ENCODE results near the gene MS4A10. TPM values are rescaled to one million over a fixed set of nuclear protein-coding genes. Genes with fewer than 3 reads are reported as not detected.

The MS4A10 gene
- total RNA-seq, 1 experiment from 2014 or later: not detected

DNA sequence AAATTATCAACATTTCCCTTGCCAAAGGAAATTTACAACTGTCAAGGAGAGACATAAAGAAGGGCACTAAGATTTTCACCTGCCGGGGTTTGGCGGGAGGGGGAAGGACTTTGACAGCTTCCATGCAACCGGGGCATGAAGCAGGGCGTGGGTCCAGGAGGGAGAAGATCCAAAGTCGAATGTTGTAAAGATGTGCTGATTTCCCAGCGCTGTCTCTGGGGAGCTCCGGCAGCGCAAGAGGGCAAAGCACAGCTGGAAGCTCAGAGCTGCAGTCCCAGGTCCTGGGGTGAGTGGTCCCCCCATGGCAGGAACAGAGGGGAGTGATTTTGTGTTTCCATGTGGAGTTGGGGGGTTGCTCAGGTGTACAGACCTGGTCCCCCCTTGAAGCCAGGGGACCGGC is at the start of gene MS4A10 (continued):
- no peak for TF ChIP-seq ZNF423 (CRISPR knock-in tag; IDR thresholded peaks at IDR 0.05)
- TF ChIP-seq PRRX2 (CRISPR knock-in tag; IDR thresholded peaks at IDR 0.05): no peak

- DNase-seq (ENCODE audit: low spot score) (peak; percentile 49), ATAC-seq (peak; percentile 98)
- H3K27me3 Mint-ChIP-seq (ENCODE audit: low read depth): no peaks in the 10 kb centered on the region
- ChIA-PET POLR2A (no interaction called here), CTCF (interaction anchor here (5.2 kb wide), 1 partner anchor 25 kb away, joined by 41 read pairs; no protein-coding TSS in a partner anchor)
- H3K36me3 Mint-ChIP-seq: no peaks in the 10 kb centered on the region
- H3K27ac Mint-ChIP-seq: no peak overlapping the region
- no peak overlapping the region for H3K4me3 Mint-ChIP-seq
- H3K4me1 Mint-ChIP-seq: no peaks in the 10 kb centered on the region
- peaks cover 19% of the 10 kb centered on the region for H3K9me3 Mint-ChIP-seq
- TF ChIP-seq ZNF416 (CRISPR knock-in tag; IDR thresholded peaks at IDR 0.05): no peak
- peak; percentile 51 for TF ChIP-seq CTCF (IDR thresholded peaks at IDR 0.05)
These were observed 46.0 kb upstream of the MS4A10 start for GRCh38 chr11:60739114-60739513.

DNA sequence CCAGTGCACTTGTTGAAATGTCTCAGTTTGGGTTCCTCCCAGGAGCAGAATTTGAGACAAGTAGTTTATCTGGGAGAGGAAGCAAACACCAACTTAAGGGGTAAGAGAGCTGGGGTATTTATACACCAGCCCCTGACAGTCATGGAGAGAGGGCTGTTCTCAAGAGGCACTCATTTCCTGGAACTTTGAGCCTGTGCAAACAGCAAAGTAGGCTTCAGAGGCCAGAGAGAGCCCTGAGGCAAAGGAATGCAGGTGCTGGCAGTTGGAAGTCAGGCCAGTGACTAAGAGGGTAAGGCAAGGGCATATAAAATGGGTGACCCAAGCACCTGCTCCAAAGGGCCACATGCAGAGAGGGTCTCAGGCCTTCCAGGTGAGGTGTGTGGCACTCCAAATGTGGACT is 44.6 kb upstream of the MS4A10 start:
- DNase-seq (ENCODE audit: low spot score): no peak
- Mint-ChIP-seq H3K27me3 (ENCODE audit: low read depth) (peaks cover 4% of the 10 kb centered on the region; the same call in 1 of the 2 replicates), H3K36me3 (no peaks in the 10 kb centered on the region), H3K27ac (no peak overlapping the region), H3K9me3 (peaks cover 25% of the 10 kb centered on the region), H3K4me3 (no peak overlapping the region), H3K4me1 (peaks cover 6% of the 10 kb centered on the region)
- ATAC-seq: no peak
- POLR2A ChIA-PET: interaction anchor here (0.6 kb wide), 1 partner anchor 145 kb away, joined by 4 read pairs; no protein-coding TSS in a partner anchor
- TF ChIP-seq NR1H2 (CRISPR knock-in tag; IDR thresholded peaks at IDR 0.05): no peak
- TF ChIP-seq, protein P1, sequence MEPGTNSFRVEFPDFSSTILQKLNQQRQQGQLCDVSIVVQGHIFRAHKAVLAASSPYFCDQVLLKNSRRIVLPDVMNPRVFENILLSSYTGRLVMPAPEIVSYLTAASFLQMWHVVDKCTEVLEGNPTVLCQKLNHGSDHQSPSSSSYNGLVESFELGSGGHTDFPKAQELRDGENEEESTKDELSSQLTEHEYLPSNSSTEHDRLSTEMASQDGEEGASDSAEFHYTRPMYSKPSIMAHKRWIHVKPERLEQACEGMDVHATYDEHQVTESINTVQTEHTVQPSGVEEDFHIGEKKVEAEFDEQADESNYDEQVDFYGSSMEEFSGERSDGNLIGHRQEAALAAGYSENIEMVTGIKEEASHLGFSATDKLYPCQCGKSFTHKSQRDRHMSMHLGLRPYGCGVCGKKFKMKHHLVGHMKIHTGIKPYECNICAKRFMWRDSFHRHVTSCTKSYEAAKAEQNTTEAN (CRISPR knock-in tag; IDR thresholded peaks at IDR 0.05): no peak
- CTCF ChIA-PET: interaction anchor here (1.0 to 5.2 kb wide), 4 partner anchors 9 to 43 kb away, joined by 3 to 41 read pairs (median 3); partner anchors contain the start of gene MS4A15

DNA sequence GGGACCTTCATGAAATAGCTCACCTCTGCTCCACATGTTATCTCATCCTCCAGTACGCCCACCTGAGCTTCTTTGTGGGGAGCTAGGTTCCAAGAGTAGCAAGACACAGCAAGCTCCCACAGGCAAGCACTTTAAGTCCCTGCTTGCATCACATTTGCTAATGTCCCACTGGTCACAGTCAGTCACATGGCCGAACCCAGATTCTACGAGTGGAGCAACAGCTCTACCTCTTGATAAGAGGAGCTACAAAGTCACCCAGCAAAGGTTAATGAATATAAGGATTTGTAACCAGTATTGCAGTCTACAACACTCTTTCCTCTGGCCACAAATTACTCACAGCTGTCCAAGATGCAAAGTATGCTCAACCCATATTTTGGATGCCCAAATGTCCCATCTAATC is 43.7 kb upstream of the MS4A10 start:
- H3K36me3 Mint-ChIP-seq: no peaks in the 10 kb centered on the region
- TF ChIP-seq CREM (CRISPR knock-in tag; IDR thresholded peaks at IDR 0.05): no peak
- TF ChIP-seq SMAD4 (CRISPR knock-in tag; IDR thresholded peaks at IDR 0.05): no peak
- TF ChIP-seq, protein P2, sequence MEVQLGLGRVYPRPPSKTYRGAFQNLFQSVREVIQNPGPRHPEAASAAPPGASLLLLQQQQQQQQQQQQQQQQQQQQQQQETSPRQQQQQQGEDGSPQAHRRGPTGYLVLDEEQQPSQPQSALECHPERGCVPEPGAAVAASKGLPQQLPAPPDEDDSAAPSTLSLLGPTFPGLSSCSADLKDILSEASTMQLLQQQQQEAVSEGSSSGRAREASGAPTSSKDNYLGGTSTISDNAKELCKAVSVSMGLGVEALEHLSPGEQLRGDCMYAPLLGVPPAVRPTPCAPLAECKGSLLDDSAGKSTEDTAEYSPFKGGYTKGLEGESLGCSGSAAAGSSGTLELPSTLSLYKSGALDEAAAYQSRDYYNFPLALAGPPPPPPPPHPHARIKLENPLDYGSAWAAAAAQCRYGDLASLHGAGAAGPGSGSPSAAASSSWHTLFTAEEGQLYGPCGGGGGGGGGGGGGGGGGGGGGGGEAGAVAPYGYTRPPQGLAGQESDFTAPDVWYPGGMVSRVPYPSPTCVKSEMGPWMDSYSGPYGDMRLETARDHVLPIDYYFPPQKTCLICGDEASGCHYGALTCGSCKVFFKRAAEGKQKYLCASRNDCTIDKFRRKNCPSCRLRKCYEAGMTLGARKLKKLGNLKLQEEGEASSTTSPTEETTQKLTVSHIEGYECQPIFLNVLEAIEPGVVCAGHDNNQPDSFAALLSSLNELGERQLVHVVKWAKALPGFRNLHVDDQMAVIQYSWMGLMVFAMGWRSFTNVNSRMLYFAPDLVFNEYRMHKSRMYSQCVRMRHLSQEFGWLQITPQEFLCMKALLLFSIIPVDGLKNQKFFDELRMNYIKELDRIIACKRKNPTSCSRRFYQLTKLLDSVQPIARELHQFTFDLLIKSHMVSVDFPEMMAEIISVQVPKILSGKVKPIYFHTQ (CRISPR knock-in tag; IDR thresholded peaks at IDR 0.05): no peak
- TF ChIP-seq ZNF219 (CRISPR knock-in tag; IDR thresholded peaks at IDR 0.05; ENCODE audit: borderline replicate concordance): no peak
- no peak for TF ChIP-seq MAX (CRISPR knock-in tag; IDR thresholded peaks at IDR 0.05)
- no peak for TF ChIP-seq SOX15 (CRISPR knock-in tag; IDR thresholded peaks at IDR 0.05)
- TF ChIP-seq, protein P3, sequence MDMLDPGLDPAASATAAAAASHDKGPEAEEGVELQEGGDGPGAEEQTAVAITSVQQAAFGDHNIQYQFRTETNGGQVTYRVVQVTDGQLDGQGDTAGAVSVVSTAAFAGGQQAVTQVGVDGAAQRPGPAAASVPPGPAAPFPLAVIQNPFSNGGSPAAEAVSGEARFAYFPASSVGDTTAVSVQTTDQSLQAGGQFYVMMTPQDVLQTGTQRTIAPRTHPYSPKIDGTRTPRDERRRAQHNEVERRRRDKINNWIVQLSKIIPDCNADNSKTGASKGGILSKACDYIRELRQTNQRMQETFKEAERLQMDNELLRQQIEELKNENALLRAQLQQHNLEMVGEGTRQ (CRISPR knock-in tag; IDR thresholded peaks at IDR 0.05): no peak
- TF ChIP-seq, protein P4, sequence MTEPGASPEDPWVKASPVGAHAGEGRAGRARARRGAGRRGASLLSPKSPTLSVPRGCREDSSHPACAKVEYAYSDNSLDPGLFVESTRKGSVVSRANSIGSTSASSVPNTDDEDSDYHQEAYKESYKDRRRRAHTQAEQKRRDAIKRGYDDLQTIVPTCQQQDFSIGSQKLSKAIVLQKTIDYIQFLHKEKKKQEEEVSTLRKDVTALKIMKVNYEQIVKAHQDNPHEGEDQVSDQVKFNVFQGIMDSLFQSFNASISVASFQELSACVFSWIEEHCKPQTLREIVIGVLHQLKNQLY (CRISPR knock-in tag; IDR thresholded peaks at IDR 0.05): no peak
- TF ChIP-seq FOXK1 (CRISPR knock-in tag; IDR thresholded peaks at IDR 0.05): no peak
- no peak for TF ChIP-seq RORB (CRISPR knock-in tag; IDR thresholded peaks at IDR 0.05)
- TF ChIP-seq, protein P5, sequence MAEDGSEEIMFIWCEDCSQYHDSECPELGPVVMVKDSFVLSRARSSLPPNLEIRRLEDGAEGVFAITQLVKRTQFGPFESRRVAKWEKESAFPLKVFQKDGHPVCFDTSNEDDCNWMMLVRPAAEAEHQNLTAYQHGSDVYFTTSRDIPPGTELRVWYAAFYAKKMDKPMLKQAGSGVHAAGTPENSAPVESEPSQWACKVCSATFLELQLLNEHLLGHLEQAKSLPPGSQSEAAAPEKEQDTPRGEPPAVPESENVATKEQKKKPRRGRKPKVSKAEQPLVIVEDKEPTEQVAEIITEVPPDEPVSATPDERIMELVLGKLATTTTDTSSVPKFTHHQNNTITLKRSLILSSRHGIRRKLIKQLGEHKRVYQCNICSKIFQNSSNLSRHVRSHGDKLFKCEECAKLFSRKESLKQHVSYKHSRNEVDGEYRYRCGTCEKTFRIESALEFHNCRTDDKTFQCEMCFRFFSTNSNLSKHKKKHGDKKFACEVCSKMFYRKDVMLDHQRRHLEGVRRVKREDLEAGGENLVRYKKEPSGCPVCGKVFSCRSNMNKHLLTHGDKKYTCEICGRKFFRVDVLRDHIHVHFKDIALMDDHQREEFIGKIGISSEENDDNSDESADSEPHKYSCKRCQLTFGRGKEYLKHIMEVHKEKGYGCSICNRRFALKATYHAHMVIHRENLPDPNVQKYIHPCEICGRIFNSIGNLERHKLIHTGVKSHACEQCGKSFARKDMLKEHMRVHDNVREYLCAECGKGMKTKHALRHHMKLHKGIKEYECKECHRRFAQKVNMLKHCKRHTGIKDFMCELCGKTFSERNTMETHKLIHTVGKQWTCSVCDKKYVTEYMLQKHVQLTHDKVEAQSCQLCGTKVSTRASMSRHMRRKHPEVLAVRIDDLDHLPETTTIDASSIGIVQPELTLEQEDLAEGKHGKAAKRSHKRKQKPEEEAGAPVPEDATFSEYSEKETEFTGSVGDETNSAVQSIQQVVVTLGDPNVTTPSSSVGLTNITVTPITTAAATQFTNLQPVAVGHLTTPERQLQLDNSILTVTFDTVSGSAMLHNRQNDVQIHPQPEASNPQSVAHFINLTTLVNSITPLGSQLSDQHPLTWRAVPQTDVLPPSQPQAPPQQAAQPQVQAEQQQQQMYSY (CRISPR knock-in tag; IDR thresholded peaks at IDR 0.05): no peak
- no peak for TF ChIP-seq TEAD4 (CRISPR knock-in tag; IDR thresholded peaks at IDR 0.05)
- TF ChIP-seq PRRX2 (CRISPR knock-in tag; IDR thresholded peaks at IDR 0.05): no peak
- TF ChIP-seq EMX1 (CRISPR knock-in tag; IDR thresholded peaks at IDR 0.05): no peak
- TF ChIP-seq CBFB (CRISPR knock-in tag; IDR thresholded peaks at IDR 0.05; ENCODE audit: low read depth): no peak

More for the DNA sequence above, 43.7 kb upstream of the MS4A10 start:
- H3K4me3 Mint-ChIP-seq: no peak overlapping the region
- no peak for ATAC-seq
- ChIA-PET POLR2A (no interaction called here), CTCF (interaction anchor here (5.2 kb wide), 1 partner anchor 22 kb away, joined by 41 read pairs; no protein-coding TSS in a partner anchor)
- no peak for DNase-seq (ENCODE audit: low spot score)
- peaks cover 25% of the 10 kb centered on the region for H3K9me3 Mint-ChIP-seq
- H3K27me3 Mint-ChIP-seq (ENCODE audit: low read depth): peaks cover 4% of the 10 kb centered on the region; the same call in 1 of the 2 replicates
- no peak overlapping the region for H3K27ac Mint-ChIP-seq
- H3K4me1 Mint-ChIP-seq: peaks cover 8% of the 10 kb centered on the region

Measured in WTC11 (cell line).